WTC11 (cell line): ENCODE measurements around the gene TEP1. TPM values are rescaled to one million over a fixed set of nuclear protein-coding genes. Genes with fewer than 3 reads are reported as not detected.
A peak's percentile ranks its signal among the peaks of the same experiment; 100 is the strongest.

Experiments used
- ARID4B ChIP-seq: sonication (generic); formaldehyde crosslinking; IDR thresholded peaks from 2 replicates; pipeline ENCODE4 v1.8.0; 2023; ENCODE audit warnings: missing genetic modification reagents, mild to moderate bottlenecking, borderline replicate concordance
- CBFB ChIP-seq: sonication (generic); formaldehyde crosslinking; IDR thresholded peaks from 2 replicates; pipeline ENCODE4 v1.8.1; 2022; ENCODE audit warnings: mild to moderate bottlenecking, low read depth, missing genetic modification reagents
- CREB1 ChIP-seq: sonication (generic); formaldehyde crosslinking; IDR thresholded peaks from 2 replicates; pipeline ENCODE4 v1.8.0; 2023; ENCODE audit warnings: mild to moderate bottlenecking, missing genetic modification reagents
- ETV6 ChIP-seq: sonication (generic); formaldehyde crosslinking; IDR thresholded peaks from 2 replicates; pipeline ENCODE4 v1.8.1; 2022; ENCODE audit warnings: mild to moderate bottlenecking, missing genetic modification reagents
- IRF1 ChIP-seq: sonication (generic); formaldehyde crosslinking; IDR thresholded peaks from 2 replicates; pipeline ENCODE4 v1.8.0; 2023; ENCODE audit warnings: missing genetic modification reagents
- KAT7 ChIP-seq: sonication (generic); formaldehyde crosslinking; IDR thresholded peaks from 2 replicates; pipeline ENCODE4 v1.8.1; 2023; ENCODE audit warnings: missing genetic modification reagents, mild to moderate bottlenecking, borderline replicate concordance
- MLX ChIP-seq: sonication (generic); formaldehyde crosslinking; IDR thresholded peaks from 2 replicates; pipeline ENCODE4 v1.8.1; 2023; ENCODE audit warnings: mild to moderate bottlenecking, missing genetic modification reagents, moderate library complexity
- MXD4 ChIP-seq: fragments of 250-450 bp; sonication (Bioruptor Pico); IDR thresholded peaks from 2 replicates; pipeline ENCODE4 v1.8.0; 2021; ENCODE audit warnings: mild to moderate bottlenecking, moderate library complexity, borderline replicate concordance
- NFATC4 ChIP-seq: fragments of 250-450 bp; sonication (Bioruptor Pico); IDR thresholded peaks from 2 replicates; pipeline ENCODE4 v1.9.0; 2021; ENCODE audit warnings: mild to moderate bottlenecking
- NR1H2 ChIP-seq: sonication (generic); formaldehyde crosslinking; IDR thresholded peaks from 2 replicates; pipeline ENCODE4 v1.9.0; 2021; ENCODE audit warnings: mild to moderate bottlenecking, moderate library complexity, missing genetic modification reagents
- NR2C2 ChIP-seq: sonication (generic); formaldehyde crosslinking; IDR thresholded peaks from 2 replicates; pipeline ENCODE4 v1.8.0; 2022; ENCODE audit warnings: mild to moderate bottlenecking, missing genetic modification reagents
- NR3C1 ChIP-seq: sonication (generic); formaldehyde crosslinking; conservative IDR thresholded peaks from 2 replicates; pipeline ENCODE4 v1.8.1; 2023; ENCODE audit warnings: low read depth, mild to moderate bottlenecking, missing genetic modification reagents
- PRRX2 ChIP-seq: fragments of 250-450 bp; sonication (Bioruptor Pico); IDR thresholded peaks from 2 replicates; pipeline ENCODE4 v1.8.0; 2021; ENCODE audit warnings: mild to moderate bottlenecking
- RELA ChIP-seq: sonication (generic); formaldehyde crosslinking; IDR thresholded peaks from 2 replicates; pipeline ENCODE4 v1.8.1; 2022; ENCODE audit warnings: missing genetic modification reagents, mild to moderate bottlenecking, borderline replicate concordance
- SOX15 ChIP-seq: fragments of 250-450 bp; sonication (Bioruptor Pico); IDR thresholded peaks from 2 replicates; pipeline ENCODE4 v1.9.0; 2021; ENCODE audit warnings: mild to moderate bottlenecking
- ZBTB21 ChIP-seq: sonication (generic); formaldehyde crosslinking; IDR thresholded peaks from 2 replicates; pipeline ENCODE4 v1.8.1; 2023; ENCODE audit warnings: mild to moderate bottlenecking, missing genetic modification reagents, borderline replicate concordance
- ZBTB43 ChIP-seq: sonication (generic); formaldehyde crosslinking; IDR thresholded peaks from 2 replicates; pipeline ENCODE4 v1.8.1; 2023; ENCODE audit warnings: mild to moderate bottlenecking, missing genetic modification reagents
- ZNF121 ChIP-seq: sonication (generic); formaldehyde crosslinking; IDR thresholded peaks from 2 replicates; pipeline ENCODE4 v1.8.0; 2023; ENCODE audit warnings: missing genetic modification reagents
- ZNF263 ChIP-seq: sonication (generic); formaldehyde crosslinking; IDR thresholded peaks from 2 replicates; pipeline ENCODE4 v1.8.1; 2022; ENCODE audit warnings: low read depth, mild to moderate bottlenecking, moderate library complexity, missing genetic modification reagents
- total RNA-seq: library from RNA; stranded (reverse); gene quantifications from 3 replicates; pipeline ENCODE4 v1.2.3, GENCODE V29; 2021
- TF ChIP-seq, protein P1 (sequence below): sonication (generic); formaldehyde crosslinking; IDR thresholded peaks from 2 replicates; pipeline ENCODE4 v1.8.1; 2023; ENCODE audit warnings: mild to moderate bottlenecking, missing genetic modification reagents
- TF ChIP-seq, protein P2 (sequence below): fragments of 250-450 bp; sonication (Bioruptor Pico); IDR thresholded peaks from 2 replicates; pipeline ENCODE4 v1.9.0; 2021; ENCODE audit warnings: moderate library complexity, mild to moderate bottlenecking, inconsistent platforms, borderline replicate concordance
- TF ChIP-seq, protein P3 (sequence below): fragments of 250-450 bp; sonication (Bioruptor Pico); IDR thresholded peaks from 2 replicates; pipeline ENCODE4 v1.8.0; 2021; ENCODE audit warnings: mild to moderate bottlenecking
- TF ChIP-seq, protein P4 (sequence below): sonication (generic); formaldehyde crosslinking; IDR thresholded peaks from 2 replicates; pipeline ENCODE4 v1.8.0; 2022; ENCODE audit warnings: mild to moderate bottlenecking, missing genetic modification reagents
- TF ChIP-seq, protein P5 (sequence below): sonication (generic); formaldehyde crosslinking; IDR thresholded peaks from 2 replicates; pipeline ENCODE4 v1.8.1; 2022; ENCODE audit warnings: low read depth, mild to moderate bottlenecking, moderate library complexity, missing genetic modification reagents, borderline replicate concordance
- TF ChIP-seq, protein P6 (sequence below): sonication (generic); formaldehyde crosslinking; IDR thresholded peaks from 2 replicates; pipeline ENCODE4 v1.8.1; 2022; ENCODE audit warnings: mild to moderate bottlenecking, missing genetic modification reagents, moderate library complexity, borderline replicate concordance

TEP1 gene
- total RNA-seq, 1 experiment from 2014 or later: 16.0 TPM

- TF ChIP-seq NFATC4 (CRISPR knock-in tag): no peak
- TF ChIP-seq SOX15 (CRISPR knock-in tag): no peak
- no peak for TF ChIP-seq IRF1
- no peak for TF ChIP-seq NR3C1 (CRISPR knock-in tag)
- TF ChIP-seq, protein P1, sequence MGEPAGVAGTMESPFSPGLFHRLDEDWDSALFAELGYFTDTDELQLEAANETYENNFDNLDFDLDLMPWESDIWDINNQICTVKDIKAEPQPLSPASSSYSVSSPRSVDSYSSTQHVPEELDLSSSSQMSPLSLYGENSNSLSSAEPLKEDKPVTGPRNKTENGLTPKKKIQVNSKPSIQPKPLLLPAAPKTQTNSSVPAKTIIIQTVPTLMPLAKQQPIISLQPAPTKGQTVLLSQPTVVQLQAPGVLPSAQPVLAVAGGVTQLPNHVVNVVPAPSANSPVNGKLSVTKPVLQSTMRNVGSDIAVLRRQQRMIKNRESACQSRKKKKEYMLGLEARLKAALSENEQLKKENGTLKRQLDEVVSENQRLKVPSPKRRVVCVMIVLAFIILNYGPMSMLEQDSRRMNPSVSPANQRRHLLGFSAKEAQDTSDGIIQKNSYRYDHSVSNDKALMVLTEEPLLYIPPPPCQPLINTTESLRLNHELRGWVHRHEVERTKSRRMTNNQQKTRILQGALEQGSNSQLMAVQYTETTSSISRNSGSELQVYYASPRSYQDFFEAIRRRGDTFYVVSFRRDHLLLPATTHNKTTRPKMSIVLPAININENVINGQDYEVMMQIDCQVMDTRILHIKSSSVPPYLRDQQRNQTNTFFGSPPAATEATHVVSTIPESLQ: no peak
- TF ChIP-seq CREB1: no peak
- no peak for TF ChIP-seq PRRX2 (CRISPR knock-in tag)
- TF ChIP-seq ZNF121 (CRISPR knock-in tag): no peak
- TF ChIP-seq, protein P2, sequence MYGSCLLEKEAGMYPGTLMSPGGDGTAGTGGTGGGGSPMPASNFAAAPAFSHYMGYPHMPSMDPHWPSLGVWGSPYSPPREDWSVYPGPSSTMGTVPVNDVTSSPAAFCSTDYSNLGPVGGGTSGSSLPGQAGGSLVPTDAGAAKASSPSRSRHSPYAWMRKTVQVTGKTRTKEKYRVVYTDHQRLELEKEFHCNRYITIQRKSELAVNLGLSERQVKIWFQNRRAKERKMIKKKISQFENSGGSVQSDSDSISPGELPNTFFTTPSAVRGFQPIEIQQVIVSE: no peak
- no peak for TF ChIP-seq ZBTB21 (CRISPR knock-in tag)
- TF ChIP-seq ZBTB43 (CRISPR knock-in tag): peak; percentile 59; the same call in 1 of the 2 replicates
- TF ChIP-seq NR2C2 (CRISPR knock-in tag): no peak
- TF ChIP-seq, protein P3, sequence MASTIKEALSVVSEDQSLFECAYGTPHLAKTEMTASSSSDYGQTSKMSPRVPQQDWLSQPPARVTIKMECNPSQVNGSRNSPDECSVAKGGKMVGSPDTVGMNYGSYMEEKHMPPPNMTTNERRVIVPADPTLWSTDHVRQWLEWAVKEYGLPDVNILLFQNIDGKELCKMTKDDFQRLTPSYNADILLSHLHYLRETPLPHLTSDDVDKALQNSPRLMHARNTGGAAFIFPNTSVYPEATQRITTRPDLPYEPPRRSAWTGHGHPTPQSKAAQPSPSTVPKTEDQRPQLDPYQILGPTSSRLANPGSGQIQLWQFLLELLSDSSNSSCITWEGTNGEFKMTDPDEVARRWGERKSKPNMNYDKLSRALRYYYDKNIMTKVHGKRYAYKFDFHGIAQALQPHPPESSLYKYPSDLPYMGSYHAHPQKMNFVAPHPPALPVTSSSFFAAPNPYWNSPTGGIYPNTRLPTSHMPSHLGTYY (CRISPR knock-in tag): no peak
- TF ChIP-seq MLX: no peak
- TF ChIP-seq NR1H2 (CRISPR knock-in tag): no peak
- TF ChIP-seq CBFB (CRISPR knock-in tag): no peak
- TF ChIP-seq, protein P4, sequence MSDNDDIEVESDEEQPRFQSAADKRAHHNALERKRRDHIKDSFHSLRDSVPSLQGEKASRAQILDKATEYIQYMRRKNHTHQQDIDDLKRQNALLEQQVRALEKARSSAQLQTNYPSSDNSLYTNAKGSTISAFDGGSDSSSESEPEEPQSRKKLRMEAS (CRISPR knock-in tag): peak; percentile 69; the same call in 1 of the 2 replicates
- no peak for TF ChIP-seq ETV6 (CRISPR knock-in tag)
- no peak for TF ChIP-seq ZNF263
- TF ChIP-seq, protein P5, sequence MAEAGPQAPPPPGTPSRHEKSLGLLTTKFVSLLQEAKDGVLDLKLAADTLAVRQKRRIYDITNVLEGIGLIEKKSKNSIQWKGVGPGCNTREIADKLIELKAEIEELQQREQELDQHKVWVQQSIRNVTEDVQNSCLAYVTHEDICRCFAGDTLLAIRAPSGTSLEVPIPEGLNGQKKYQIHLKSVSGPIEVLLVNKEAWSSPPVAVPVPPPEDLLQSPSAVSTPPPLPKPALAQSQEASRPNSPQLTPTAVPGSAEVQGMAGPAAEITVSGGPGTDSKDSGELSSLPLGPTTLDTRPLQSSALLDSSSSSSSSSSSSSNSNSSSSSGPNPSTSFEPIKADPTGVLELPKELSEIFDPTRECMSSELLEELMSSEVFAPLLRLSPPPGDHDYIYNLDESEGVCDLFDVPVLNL (CRISPR knock-in tag): no peak
- no peak for TF ChIP-seq MXD4
- no peak for TF ChIP-seq KAT7 (CRISPR knock-in tag)
- TF ChIP-seq ARID4B (CRISPR knock-in tag): peak; percentile 61; the same call in 1 of the 2 replicates
- TF ChIP-seq RELA (CRISPR knock-in tag): no peak
- TF ChIP-seq, protein P6, sequence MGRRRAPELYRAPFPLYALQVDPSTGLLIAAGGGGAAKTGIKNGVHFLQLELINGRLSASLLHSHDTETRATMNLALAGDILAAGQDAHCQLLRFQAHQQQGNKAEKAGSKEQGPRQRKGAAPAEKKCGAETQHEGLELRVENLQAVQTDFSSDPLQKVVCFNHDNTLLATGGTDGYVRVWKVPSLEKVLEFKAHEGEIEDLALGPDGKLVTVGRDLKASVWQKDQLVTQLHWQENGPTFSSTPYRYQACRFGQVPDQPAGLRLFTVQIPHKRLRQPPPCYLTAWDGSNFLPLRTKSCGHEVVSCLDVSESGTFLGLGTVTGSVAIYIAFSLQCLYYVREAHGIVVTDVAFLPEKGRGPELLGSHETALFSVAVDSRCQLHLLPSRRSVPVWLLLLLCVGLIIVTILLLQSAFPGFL (CRISPR knock-in tag): no peak
Measured at GRCh38 chr14:20332788-20333493, 80.4 kb downstream of the TEP1 start, which contains the start of gene CCNB1IP1 (continued).
